A549 (cell line): ENCODE results near the gene F2. TPM values are rescaled to one million over a fixed set of nuclear protein-coding genes. Genes with fewer than 3 reads are reported as not detected.

Source experiments
- ATAC-seq, 2 experiments: fragments of 200-7000 bp in 1 of 2; fragments of >200 bp in 1 of 2; cut with Nextera tagmentation in 1 of 2; cut with Tn5 transposase in 1 of 2; 3 replicates each; pipeline versions ENCODE4 v1.8.0 to v1.9.1; 2018 to 2020; ENCODE audit warnings: mild to moderate bottlenecking in 1 of 2, moderate library complexity in 1 of 2
- CTCF ChIA-PET: fragments of 300-600 bp; sonication (Branson Sonifier 250); formaldehyde crosslinking; extraction: SDS; loops from one replicate; lab custom pipeline; 2021; ENCODE audit warnings: antibody characterized with exemption, inconsistent platforms; lab: Yijun Ruan, JAX
- POLR2A ChIA-PET: fragments of 350-600 bp; formaldehyde crosslinking; extraction: SDS; loops from one replicate; lab custom pipeline; 2021; ENCODE audit warnings: antibody characterized with exemption, inconsistent platforms; lab: Yijun Ruan, JAX
- DNase-seq, 2 experiments: peaks; one replicate each; pipeline versions ENCODE4 v3.0.0 to v3.0.0-alpha.2; 2011 to 2016; ENCODE audit warnings: low read depth in 1 of 2, low spot score in 1 of 2
- FAIRE-seq: peaks from 2 replicates; lab custom pipeline; 2011; peaks lifted over from hg19 to GRCh38; lab: Jason Lieb, UNC
- H3K27ac ChIP-seq, 2 experiments: fragments of >200 bp; sonication (Bioruptor Twin); formaldehyde crosslinking; 3 replicates each; pipeline ENCODE4 v1.5.1; 2016 to 2017
- H3K4me1 ChIP-seq: fragments of >200 bp; sonication (Bioruptor Twin); formaldehyde crosslinking; 3 replicates; pipeline ENCODE4 v1.6.1; 2016
- H3K4me2 ChIP-seq: fragments of >200 bp; sonication (Bioruptor Twin); formaldehyde crosslinking; 3 replicates; pipeline ENCODE4 v1.6.1; 2016
- H3K4me3 ChIP-seq: fragments of >200 bp; sonication (Bioruptor Twin); formaldehyde crosslinking; 3 replicates; pipeline ENCODE4 v1.5.1; 2016
- H3K9me3 ChIP-seq: fragments of >200 bp; sonication (Bioruptor Twin); formaldehyde crosslinking; 3 replicates; pipeline ENCODE4 v1.6.1; 2016
- BCL3 ChIP-seq: fragments of >200 bp; sonication (Bioruptor Twin); formaldehyde crosslinking; IDR thresholded peaks from 3 replicates; pipeline ENCODE4 v1.6.1; 2016
- CHD4 ChIP-seq: fragments of 200-600 bp; sonication (generic); IDR thresholded peaks from 2 replicates; pipeline ENCODE4 v1.6.1; 2016; ENCODE audit warnings: antibody characterized with exemption, mild to moderate bottlenecking, borderline replicate concordance
- CTCF ChIP-seq: fragments of >200 bp; sonication (Bioruptor Twin); formaldehyde crosslinking; IDR thresholded peaks from 3 replicates; pipeline ENCODE4 v1.5.1; 2016
- EP300 ChIP-seq, 2 experiments: fragments of >200 bp; sonication (Bioruptor Twin); formaldehyde crosslinking; IDR thresholded peaks; 2 replicates in 1 of 2; 3 replicates in 1 of 2; pipeline ENCODE4 v1.6.1; 2016 to 2017
- ESRRA ChIP-seq: fragments of 150-350 bp; IDR thresholded peaks from 2 replicates; pipeline ENCODE4 v1.6.1; 2014; ENCODE audit warnings: mild to moderate bottlenecking, low read length, borderline replicate concordance
- HES2 ChIP-seq: fragments of >200 bp; sonication (Bioruptor Twin); formaldehyde crosslinking; IDR thresholded peaks from 2 replicates; pipeline ENCODE4 v1.6.1; 2016
- HOXA7 ChIP-seq: fragments of 250-450 bp; sonication (Bioruptor Pico); IDR thresholded peaks from 2 replicates; pipeline ENCODE4 v1.5.0; 2020; ENCODE audit warnings: mild to moderate bottlenecking, moderate library complexity
- HOXB13 ChIP-seq: fragments of 250-450 bp; sonication (Bioruptor Pico); IDR thresholded peaks from 2 replicates; pipeline ENCODE4 v1.5.0; 2020; ENCODE audit warnings: low read depth, mild to moderate bottlenecking, moderate library complexity
- JUN ChIP-seq, 2 experiments: fragments of >200 bp; sonication (Bioruptor Twin); formaldehyde crosslinking; IDR thresholded peaks; 2 replicates in 1 of 2; 3 replicates in 1 of 2; pipeline ENCODE4 v1.6.1; 2016 to 2017
- KDM1A ChIP-seq: fragments of 200-600 bp; sonication (generic); IDR thresholded peaks from 2 replicates; pipeline ENCODE4 v1.6.1; 2016; ENCODE audit warnings: low read depth, mild to moderate bottlenecking
- KDM5A ChIP-seq: fragments of 200-600 bp; sonication (generic); IDR thresholded peaks from 2 replicates; pipeline ENCODE4 v1.6.1; 2016; ENCODE audit warnings: antibody characterized with exemption, mild to moderate bottlenecking
- NFE2L2 ChIP-seq: fragments of 150-350 bp; conservative IDR thresholded peaks from 2 replicates; pipeline ENCODE4 v1.6.1; 2014; ENCODE audit warnings: low read length
- NPAS2 ChIP-seq: fragments of 250-450 bp; sonication (Bioruptor Pico); IDR thresholded peaks from 2 replicates; pipeline ENCODE4 v1.8.0; 2022; ENCODE audit warnings: mild to moderate bottlenecking, moderate library complexity, borderline replicate concordance
- NR3C1 ChIP-seq: fragments of >200 bp; sonication (Bioruptor Twin); formaldehyde crosslinking; IDR thresholded peaks from 3 replicates; pipeline ENCODE4 v1.6.1; 2017
- PBX3 ChIP-seq: IDR thresholded peaks from 2 replicates; pipeline ENCODE4 v1.6.1; 2012
- PHF8 ChIP-seq: fragments of 200-600 bp; sonication (generic); IDR thresholded peaks from 2 replicates; pipeline ENCODE4 v1.6.1; 2016; ENCODE audit warnings: low read depth, mild to moderate bottlenecking, antibody characterized with exemption, moderate library complexity, borderline replicate concordance
- POLR2AphosphoS2 ChIP-seq: conservative IDR thresholded peaks from 2 replicates; pipeline ENCODE4 v1.6.1; 2012; ENCODE audit warnings: low read length, improper control_type of control experiment, inconsistent platforms
- RAD21 ChIP-seq, 2 experiments: fragments of >200 bp in 1 of 2; sonication (Bioruptor Twin) in 1 of 2; formaldehyde crosslinking in 1 of 2; IDR thresholded peaks in 1 of 2; conservative IDR thresholded peaks in 1 of 2; 2 replicates in 1 of 2; 3 replicates in 1 of 2; pipeline ENCODE4 v1.6.1; 2012 to 2018; ENCODE audit warnings: inconsistent platforms in 1 of 2
- REST ChIP-seq: fragments of 200-600 bp; sonication (generic); IDR thresholded peaks from 2 replicates; pipeline ENCODE4 v1.6.1; 2016; ENCODE audit warnings: antibody characterized with exemption, mild to moderate bottlenecking, moderate library complexity
- RFX5 ChIP-seq: fragments of 450-650 bp; IDR thresholded peaks from 2 replicates; pipeline ENCODE4 v1.7.1; 2014; ENCODE audit warnings: antibody characterized with exemption, mild to moderate bottlenecking, moderate library complexity
- SMC3 ChIP-seq: fragments of >200 bp; sonication (Bioruptor Twin); formaldehyde crosslinking; IDR thresholded peaks from 3 replicates; pipeline ENCODE4 v1.6.1; 2018; ENCODE audit warnings: inconsistent platforms
- SREBF2 ChIP-seq: fragments of 450-650 bp; IDR thresholded peaks from 2 replicates; pipeline ENCODE4 v1.6.1; 2014; ENCODE audit warnings: mild to moderate bottlenecking, moderate library complexity
- TP53 ChIP-seq: fragments of 250-450 bp; sonication (Bioruptor Pico); IDR thresholded peaks from 2 replicates; pipeline ENCODE4 v1.5.0; 2021; ENCODE audit warnings: mild to moderate bottlenecking, moderate library complexity
- USF2 ChIP-seq: fragments of 450-650 bp; IDR thresholded peaks from 2 replicates; pipeline ENCODE4 v1.6.1; 2014; ENCODE audit warnings: antibody characterized with exemption
- ZSCAN20 ChIP-seq: fragments of 250-450 bp; sonication (Bioruptor Pico); IDR thresholded peaks from 2 replicates; pipeline ENCODE4 v1.8.0; 2022; ENCODE audit warnings: mild to moderate bottlenecking, moderate library complexity
- WGBS: methylation state at CpG from one replicate; pipeline ENCODE4 v1.1.6; 2017; ENCODE audit errors: missing lambda C conversion rate; 5-methylcytosine and 5-hydroxymethylcytosine counted together
- polyA plus RNA-seq, 4 experiments: library from polyadenylated mRNA; depleted of rRNA in 3 of 4; stranded (reverse); fragments of >200 nt; fragmentation: RNase III in 1 of 4; extraction: RNeasy Plus Mini Kit Qiagen cat#74134 plus additional on column Dnase treatment in 1 of 4; gene quantifications; 2 replicates in 3 of 4; 3 replicates in 1 of 4; pipeline ENCODE4 v1.2.3, GENCODE V29; 2011 to 2017

Gene F2
- polyA plus RNA-seq, 2 of the 4 experiments (the other 2 are of a cell fraction) = 2.5 to 3.8 TPM

GRCh38 chr11:46729110-46730027 lies 10.4 kb downstream of the F2 start:
- whole genome bisulfite sequencing = 79% methylated on average over 24 of the region's 24 CpGs
- H3K9me3 ChIP-seq = no peaks in the 10 kb centered on the region
- no peak overlapping the region for H3K27ac ChIP-seq
- FAIRE-seq (no peak), ATAC-seq (peak in 1 of 2 experiments; percentile 7; a peak in 1 of 6 replicates), DNase-seq (no peak)
- H3K4me3 ChIP-seq = no peak overlapping the region
- no peak overlapping the region for H3K4me2 ChIP-seq
- H3K4me1 ChIP-seq = no peaks in the 10 kb centered on the region
- POLR2A ChIA-PET = no interaction called here
- CTCF ChIA-PET = interaction anchor here (0.6 kb wide), 1 partner anchor 782 kb away, joined by 3 read pairs; no protein-coding TSS in a partner anchor
- TF ChIP-seq PBX3 (no peak), TP53 (CRISPR knock-in tag) (no peak), EP300 (IDR thresholded peaks at IDR 0.05) (no peak), CHD4 (no peak), RFX5 (no peak), NR3C1 (no peak), ZSCAN20 (no peak), RAD21 (conservative IDR thresholded peaks at IDR 0.05 in 1 of 2, IDR thresholded peaks at IDR 0.05 in 1 of 2) (no peak), POLR2AphosphoS2 (no peak), HES2 (no peak), ESRRA (no peak), SMC3 (no peak), USF2 (no peak), KDM5A (no peak), BCL3 (no peak), CTCF (no peak), KDM1A (no peak), HOXB13 (CRISPR knock-in tag) (no peak), SREBF2 (no peak), HOXA7 (CRISPR knock-in tag) (no peak)

GRCh38 chr11:46731545-46731944 lies 12.5 kb downstream of the F2 start:
- POLR2A ChIA-PET = no interaction called here
- no peaks in the 10 kb centered on the region for H3K9me3 ChIP-seq
- CTCF ChIA-PET = no interaction called here
- no peak for ATAC-seq
- 92% methylated on average over 4 of the region's 4 CpGs for WGBS
- H3K4me3 ChIP-seq = no peak overlapping the region
- DNase-seq = no peak
- no peak overlapping the region for H3K4me2 ChIP-seq
- H3K27ac ChIP-seq = no peak overlapping the region
- H3K4me1 ChIP-seq = no peaks in the 10 kb centered on the region
- FAIRE-seq = no peak
- TF ChIP-seq NFE2L2 (no peak), REST (no peak), PHF8 (no peak), CTCF (no peak), SMC3 (no peak), HOXB13 (CRISPR knock-in tag) (no peak), TP53 (CRISPR knock-in tag) (no peak), JUN (IDR thresholded peaks at IDR 0.05) (no peak), EP300 (IDR thresholded peaks at IDR 0.05) (no peak), NPAS2 (CRISPR knock-in tag) (no peak)
